Kidney (tissue), 14 donors: Measurements from ENCODE around the gene DLGAP1. TPM values are rescaled to one million over a fixed set of nuclear protein-coding genes. Genes with fewer than 3 reads are reported as not detected.

Experiments used
- DNase-seq, 5 donors: peaks; one replicate each; pipeline ENCODE4 v3.0.0-alpha.2; 2013 to 2020
- FAIRE-seq: peaks from 2 replicates; lab custom pipeline; 2012; peaks lifted over from hg19 to GRCh38; lab: Jason Lieb, UNC
- H3K27ac ChIP-seq, 2 donors: one replicate each; pipeline ENCODE4 v1.7.0; 2013; ENCODE audit warnings: low read depth in 2 of 2, low read length in 2 of 2, inconsistent platforms in 1 of 2
- H3K27me3 ChIP-seq: one replicate; pipeline ENCODE4 v1.7.1; 2013; ENCODE audit warnings: low read length, inconsistent platforms; ENCODE audit not compliant: control insufficient read depth, insufficient read depth
- H3K36me3 ChIP-seq, 3 donors: one replicate each; pipeline versions ENCODE4 v1.7.0 to v1.7.1; 2013; ENCODE audit warnings: low read length in 3 of 3, control low read depth in 1 of 3, inconsistent platforms in 1 of 3; ENCODE audit not compliant: insufficient read depth in 3 of 3, control insufficient read depth in 2 of 3
- H3K4me1 ChIP-seq, 3 donors: one replicate each; pipeline versions ENCODE4 v1.7.0 to v1.7.1; 2013; ENCODE audit warnings: low read length in 3 of 3, inconsistent platforms in 1 of 3, low read depth in 1 of 3; ENCODE audit not compliant: control insufficient read depth in 2 of 3, insufficient read depth in 2 of 3
- H3K4me3 ChIP-seq, 3 donors: one replicate each; pipeline versions ENCODE4 v1.7.0 to v1.8.1; 2013; ENCODE audit warnings: low read length in 3 of 3, control low read depth in 1 of 3, inconsistent platforms in 1 of 3
- H3K9ac ChIP-seq, 3 donors: one replicate each; pipeline versions ENCODE4 v1.7.0 to v1.7.1; 2013; ENCODE audit warnings: low read length in 3 of 3, control low read depth in 1 of 3, inconsistent platforms in 1 of 3
- H3K9me3 ChIP-seq, 3 donors: one replicate each; pipeline versions ENCODE4 v1.7.0 to v1.7.1; 2013; ENCODE audit warnings: low read length in 3 of 3, control low read depth in 1 of 3, inconsistent platforms in 1 of 3; ENCODE audit not compliant: control insufficient read depth in 2 of 3, insufficient read depth in 1 of 3
- intact Hi-C: fragments of 100-400 bp; cut with DNase I; formaldehyde crosslinking; loops from one replicate; pipeline ENCODE4 v1.11.1; 2022
- polyA plus RNA-seq: library from polyadenylated mRNA; stranded (reverse); fragments of 350-450 nt; fragmentation: Illumina TruSeq; extraction: RNeasy Lipid Tissue Mini Kit (QIAGEN cat#74804); gene quantifications from one replicate; pipeline ENCODE4 v1.2.3, GENCODE V29; 2014; ENCODE audit warnings: low read depth, low replicate concordance; ENCODE audit not compliant: insufficient read depth
- total RNA-seq: library from RNA; stranded (reverse); fragmentation: NEBNext Ultra II Directional; extraction: Animal tissue kit (Norgen Biotek cat#: 25700); gene quantifications from one replicate; pipeline ENCODE4 v1.2.1, GENCODE V29; 2021
- TF ChIP-seq, protein P1 (sequence below): IDR thresholded peaks from 3 replicates; pipeline ENCODE4 v1.5.1; 2012; ENCODE audit warnings: mild to moderate bottlenecking, moderate library complexity, borderline replicate concordance; ENCODE audit not compliant: insufficient read depth; ENCODE audit errors: extremely low read depth
- donor health status: control.
- donor health status: control.
- donor health status: control.
- donor health status: control.
- donor health status: control.
- donor health status: DM: yes; HTN: yes; CAD: no.
- donor health status: Normal renal cell carcinoma (clear cell type).

DLGAP1 gene
- total and polyA plus RNA-seq, 2 donors from 2014 or later, result 1.2 to 32.8 TPM

DNA sequence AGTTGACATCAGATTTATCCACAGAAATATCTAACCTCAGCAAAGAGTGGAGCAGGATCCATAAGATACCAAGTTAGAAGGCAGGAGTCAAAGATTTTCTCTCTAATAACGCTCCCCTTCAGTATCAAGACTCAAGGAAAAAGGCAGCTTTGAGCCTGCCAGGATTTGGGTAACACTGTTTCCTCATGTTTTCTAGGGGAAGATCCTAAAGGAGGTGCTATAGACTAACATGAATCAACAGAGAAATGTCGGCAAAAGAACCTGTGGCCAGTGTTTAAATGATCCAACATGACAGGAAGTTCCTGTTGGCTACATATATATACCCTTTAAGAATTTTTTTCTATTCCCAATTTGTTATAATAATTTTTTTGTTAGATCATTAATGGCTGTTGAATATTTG lies 602.8 kb downstream of the DLGAP1 start:
- DNase-seq (no peak), FAIRE-seq (no peak)
- H3K9me3 ChIP-seq, result no peaks in the 10 kb centered on the region
- TF ChIP-seq, protein P1, sequence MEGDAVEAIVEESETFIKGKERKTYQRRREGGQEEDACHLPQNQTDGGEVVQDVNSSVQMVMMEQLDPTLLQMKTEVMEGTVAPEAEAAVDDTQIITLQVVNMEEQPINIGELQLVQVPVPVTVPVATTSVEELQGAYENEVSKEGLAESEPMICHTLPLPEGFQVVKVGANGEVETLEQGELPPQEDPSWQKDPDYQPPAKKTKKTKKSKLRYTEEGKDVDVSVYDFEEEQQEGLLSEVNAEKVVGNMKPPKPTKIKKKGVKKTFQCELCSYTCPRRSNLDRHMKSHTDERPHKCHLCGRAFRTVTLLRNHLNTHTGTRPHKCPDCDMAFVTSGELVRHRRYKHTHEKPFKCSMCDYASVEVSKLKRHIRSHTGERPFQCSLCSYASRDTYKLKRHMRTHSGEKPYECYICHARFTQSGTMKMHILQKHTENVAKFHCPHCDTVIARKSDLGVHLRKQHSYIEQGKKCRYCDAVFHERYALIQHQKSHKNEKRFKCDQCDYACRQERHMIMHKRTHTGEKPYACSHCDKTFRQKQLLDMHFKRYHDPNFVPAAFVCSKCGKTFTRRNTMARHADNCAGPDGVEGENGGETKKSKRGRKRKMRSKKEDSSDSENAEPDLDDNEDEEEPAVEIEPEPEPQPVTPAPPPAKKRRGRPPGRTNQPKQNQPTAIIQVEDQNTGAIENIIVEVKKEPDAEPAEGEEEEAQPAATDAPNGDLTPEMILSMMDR, result no peak
- H3K4me3 ChIP-seq, result no peak overlapping the region
- no peak overlapping the region for H3K27ac ChIP-seq
- intact Hi-C loops, result no loop called here
- no peak overlapping the region for H3K9ac ChIP-seq
- H3K4me1 ChIP-seq, result no peaks in the 10 kb centered on the region
- no peaks in the 10 kb centered on the region for H3K27me3 ChIP-seq
- no peaks in the 10 kb centered on the region for H3K36me3 ChIP-seq

DNA sequence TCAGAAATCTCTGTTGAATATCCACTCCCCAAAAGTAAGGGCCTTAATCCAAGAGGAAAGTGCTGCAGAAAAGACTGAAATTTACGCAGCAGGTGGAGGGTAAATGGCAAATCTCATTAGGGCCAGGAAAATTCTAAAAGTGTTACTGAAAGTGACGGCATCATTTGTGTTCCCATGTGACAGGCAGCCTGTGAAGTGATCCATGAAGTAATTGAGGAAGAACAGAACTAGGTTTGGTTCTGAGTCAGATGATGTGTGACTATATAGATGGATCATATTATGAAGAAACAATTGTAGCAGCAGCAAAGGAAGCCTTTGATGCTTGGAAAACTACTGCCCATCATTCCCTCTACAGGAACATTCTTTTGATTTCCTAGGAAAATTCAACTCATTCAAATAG lies 603.9 kb downstream of the DLGAP1 start:
- Histone ChIP-seq H3K27ac (no peak overlapping the region), H3K9ac (no peak overlapping the region), H3K4me3 (no peak overlapping the region), H3K4me1 (no peaks in the 10 kb centered on the region), H3K27me3 (no peaks in the 10 kb centered on the region), H3K36me3 (no peaks in the 10 kb centered on the region), H3K9me3 (no peaks in the 10 kb centered on the region)
- no peak for FAIRE-seq
- no peak for DNase-seq
- intact Hi-C loops, result no loop called here
- TF ChIP-seq, protein P1, result no peak

DNA sequence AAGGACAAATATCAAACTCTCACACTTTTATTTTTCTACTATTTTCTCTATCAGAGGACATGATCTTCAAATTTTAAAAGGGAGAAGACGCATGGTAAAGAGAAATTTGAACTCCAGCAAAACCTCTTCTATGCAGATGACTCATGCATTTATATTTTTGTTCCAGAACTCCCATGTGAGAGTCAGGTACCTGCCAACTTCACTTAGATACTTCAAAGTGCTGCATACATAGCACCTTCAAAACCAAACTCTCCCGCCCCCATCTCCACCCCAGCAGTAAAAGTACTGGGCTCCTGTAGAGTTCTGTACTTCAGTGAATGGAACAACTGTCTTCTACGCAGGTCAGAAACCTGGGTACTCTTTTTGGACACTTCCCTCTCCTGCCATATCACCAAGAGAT lies 606.8 kb downstream of the DLGAP1 start:
- TF ChIP-seq, protein P1, result no peak
- H3K9ac ChIP-seq, result no peak overlapping the region
- intact Hi-C loops, result no loop called here
- DNase-seq (no peak), FAIRE-seq (no peak)
- no peaks in the 10 kb centered on the region for H3K4me1 ChIP-seq
- H3K27me3 ChIP-seq, result no peaks in the 10 kb centered on the region
- no peaks in the 10 kb centered on the region for H3K36me3 ChIP-seq
- no peak overlapping the region for H3K4me3 ChIP-seq
- no peak overlapping the region for H3K27ac ChIP-seq
- no peaks in the 10 kb centered on the region for H3K9me3 ChIP-seq

DNA sequence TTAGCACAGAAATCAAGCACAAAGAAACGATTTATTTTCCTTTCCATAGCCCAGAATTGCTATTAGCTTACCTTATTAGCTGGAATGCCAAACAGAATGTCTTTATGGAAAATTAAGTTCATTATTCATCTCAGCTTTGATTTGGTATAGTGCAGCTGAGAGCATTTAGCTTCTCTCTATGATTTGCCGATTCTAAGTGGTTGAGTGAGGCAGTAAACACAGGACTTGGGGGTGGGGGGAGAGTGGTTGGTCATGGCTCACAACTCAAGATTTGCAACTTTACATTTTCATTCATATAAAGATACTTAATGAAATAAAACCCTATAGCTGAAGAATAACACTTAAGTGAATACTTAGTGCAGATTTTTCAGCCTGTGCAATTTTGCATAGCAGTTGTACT lies 609.9 kb downstream of the DLGAP1 start:
- H3K4me1 ChIP-seq, result no peaks in the 10 kb centered on the region
- intact Hi-C loops, result no loop called here
- no peaks in the 10 kb centered on the region for H3K9me3 ChIP-seq
- no peak overlapping the region for H3K4me3 ChIP-seq
- FAIRE-seq (no peak), DNase-seq (no peak)
- H3K36me3 ChIP-seq, result no peaks in the 10 kb centered on the region
- H3K27ac ChIP-seq, result no peak overlapping the region
- TF ChIP-seq, protein P1, result no peak
- no peaks in the 10 kb centered on the region for H3K27me3 ChIP-seq
- H3K9ac ChIP-seq, result no peak overlapping the region
